MM.1S (cell line): Measurements from ENCODE around the gene KCNJ15.

Source experiments
- DNase-seq: peaks from one replicate; pipeline ENCODE4 v3.0.0-alpha.2; 2015
- H2AFZ ChIP-seq: fragments of 300-600 bp; sonication (generic); 2 replicates; pipeline ENCODE4 v1.6.0; 2016; ENCODE audit warnings: antibody characterized with exemption, low read length
- H3F3A ChIP-seq: fragments of 300-600 bp; sonication (generic); 2 replicates; pipeline ENCODE4 v1.6.1; 2016; ENCODE audit warnings: mild to moderate bottlenecking, antibody characterized with exemption, low read length, moderate library complexity, mixed read lengths; ENCODE audit not compliant: insufficient read depth
- H3K27ac ChIP-seq: fragments of 300-600 bp; sonication (generic); 2 replicates; pipeline ENCODE4 v1.5.1; 2016; ENCODE audit warnings: mild to moderate bottlenecking, low read length
- H3K27me3 ChIP-seq: fragments of 300-600 bp; sonication (generic); replicated peaks from 2 replicates; pipeline ENCODE4 v1.6.0; 2016; ENCODE audit warnings: low read length; ENCODE audit not compliant: insufficient read depth
- H3K36me3 ChIP-seq: fragments of 300-600 bp; sonication (generic); replicated peaks from 2 replicates; pipeline ENCODE4 v1.6.1; 2016; ENCODE audit warnings: mild to moderate bottlenecking, low read length, mixed read lengths; ENCODE audit not compliant: insufficient read depth
- H3K4me1 ChIP-seq: fragments of 300-600 bp; sonication (generic); 2 replicates; pipeline ENCODE4 v1.6.1; 2016; ENCODE audit warnings: low read length, mixed read lengths
- H3K4me2 ChIP-seq: fragments of 300-600 bp; sonication (generic); 2 replicates; pipeline ENCODE4 v1.6.0; 2016; ENCODE audit warnings: low read depth, low read length
- H3K4me3 ChIP-seq: fragments of 300-600 bp; sonication (generic); 2 replicates; pipeline ENCODE4 v1.5.1; 2016; ENCODE audit warnings: low read length, mixed read lengths
- H3K79me2 ChIP-seq: fragments of 300-600 bp; sonication (generic); 2 replicates; pipeline ENCODE4 v1.6.1; 2016; ENCODE audit warnings: mixed run types, low read length, mixed read lengths
- H3K9ac ChIP-seq: fragments of 300-600 bp; sonication (generic); 2 replicates; pipeline ENCODE4 v1.6.1; 2016; ENCODE audit warnings: low read length, mixed read lengths
- H3K9me2 ChIP-seq: fragments of 300-600 bp; sonication (generic); replicated peaks from 2 replicates; pipeline ENCODE4 v1.6.1; 2016; ENCODE audit warnings: mild to moderate bottlenecking, low read length, mixed read lengths; ENCODE audit not compliant: insufficient read depth
- H3K9me3 ChIP-seq: fragments of 300-600 bp; sonication (generic); replicated peaks from 2 replicates; pipeline ENCODE4 v1.6.1; 2016; ENCODE audit warnings: mild to moderate bottlenecking, low read length, mixed read lengths; ENCODE audit not compliant: insufficient read depth
- H4K20me1 ChIP-seq: fragments of 300-600 bp; sonication (generic); 2 replicates; pipeline ENCODE4 v1.6.1; 2016; ENCODE audit warnings: mild to moderate bottlenecking, low read length, moderate library complexity, mixed read lengths; ENCODE audit not compliant: insufficient read depth
- CTCF ChIP-seq: fragments of 300-600 bp; sonication (generic); IDR thresholded peaks from 2 replicates; pipeline ENCODE4 v1.5.1; 2016; ENCODE audit warnings: antibody characterized with exemption, low read length, mixed read lengths
- EZH2 ChIP-seq: fragments of 300-600 bp; sonication (generic); optimal IDR thresholded peaks from 2 replicates; pipeline ENCODE3; 2017; ENCODE audit warnings: low read depth, mild to moderate bottlenecking, antibody characterized with exemption, low read length, mixed read lengths
- EZH2phosphoT487 ChIP-seq: fragments of 300-600 bp; sonication (generic); IDR thresholded peaks from 2 replicates; pipeline ENCODE4 v1.6.1; 2018; ENCODE audit warnings: antibody characterized with exemption, low read length

Gene KCNJ15

GRCh38 chr21:38228115-38228514, 28.7 kb upstream of the KCNJ15 start:
- Histone ChIP-seq H3F3A (no peaks in the 10 kb centered on the region), H4K20me1 (no peaks in the 10 kb centered on the region), H3K4me3 (no peak overlapping the region), H3K27me3 (no peaks in the 10 kb centered on the region), H3K4me1 (no peaks in the 10 kb centered on the region), H3K27ac (no peak overlapping the region), H2AFZ (no peak overlapping the region), H3K79me2 (no peaks in the 10 kb centered on the region), H3K36me3 (no peaks in the 10 kb centered on the region), H3K9me2 (no peaks in the 10 kb centered on the region), H3K9ac (no peak overlapping the region), H3K4me2 (peak overlapping the region; percentile 1; the same call in 1 of the 2 replicates), H3K9me3 (0 out of 2 replicates have a peak, but pooled peaks cover 3% of the 10 kb centered on the region)
- no peak for TF ChIP-seq EZH2
- TF ChIP-seq CTCF, result no peak
- TF ChIP-seq EZH2phosphoT487, result no peak
- no peak for DNase-seq

DNA sequence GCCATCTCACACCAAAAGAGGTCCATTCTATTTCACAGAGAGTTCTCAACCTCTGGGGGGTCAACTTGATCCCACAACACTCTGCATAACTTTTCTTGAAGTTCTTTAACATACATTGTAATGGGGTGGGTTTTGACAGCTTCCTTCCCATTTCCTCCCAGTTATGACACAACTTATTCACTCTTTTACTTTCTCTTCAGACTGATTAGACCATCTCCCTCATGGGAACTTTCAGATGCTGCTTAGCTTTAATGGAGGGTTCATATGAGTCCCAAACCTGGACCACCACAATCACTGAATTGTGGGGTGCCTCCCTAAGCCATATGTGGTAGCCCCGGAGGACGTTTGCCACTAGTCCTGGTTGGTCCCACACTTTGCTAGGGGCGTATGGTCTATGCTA, 28.3 kb upstream of the KCNJ15 start:
- no peaks in the 10 kb centered on the region for H3K36me3 ChIP-seq
- no peaks in the 10 kb centered on the region for H3K27me3 ChIP-seq
- H3K9ac ChIP-seq, result no peak overlapping the region
- no peaks in the 10 kb centered on the region for H3K4me1 ChIP-seq
- no peaks in the 10 kb centered on the region for H3K79me2 ChIP-seq
- no peak for DNase-seq
- H2AFZ ChIP-seq, result no peak overlapping the region
- H3K9me3 ChIP-seq, result 0 out of 2 replicates have a peak, but pooled peaks cover 3% of the 10 kb centered on the region
- TF ChIP-seq CTCF (no peak), EZH2 (no peak), EZH2phosphoT487 (no peak)
- no peaks in the 10 kb centered on the region for H3F3A ChIP-seq
- H3K4me3 ChIP-seq, result no peak overlapping the region
- H4K20me1 ChIP-seq, result no peaks in the 10 kb centered on the region
- H3K9me2 ChIP-seq, result no peaks in the 10 kb centered on the region
- no peak overlapping the region for H3K27ac ChIP-seq
- H3K4me2 ChIP-seq, result peak overlapping the region; percentile 1; the same call in 1 of the 2 replicates

GRCh38 chr21:38229260-38229877, 27.4 kb upstream of the KCNJ15 start:
- no peaks in the 10 kb centered on the region for H3F3A ChIP-seq
- H4K20me1 ChIP-seq, result no peaks in the 10 kb centered on the region
- no peak overlapping the region for H3K9ac ChIP-seq
- H3K9me3 ChIP-seq, result 0 out of 2 replicates have a peak, but pooled peaks cover 3% of the 10 kb centered on the region
- no peaks in the 10 kb centered on the region for H3K36me3 ChIP-seq
- no peaks in the 10 kb centered on the region for H3K27me3 ChIP-seq
- no peak for TF ChIP-seq EZH2phosphoT487
- TF ChIP-seq CTCF, result no peak
- no peak for TF ChIP-seq EZH2
- H3K4me2 ChIP-seq, result no peak overlapping the region
- H2AFZ ChIP-seq, result no peak overlapping the region
- H3K79me2 ChIP-seq, result no peaks in the 10 kb centered on the region
- no peaks in the 10 kb centered on the region for H3K4me1 ChIP-seq
- no peak overlapping the region for H3K4me3 ChIP-seq
- no peak for DNase-seq
- H3K27ac ChIP-seq, result no peak overlapping the region
- H3K9me2 ChIP-seq, result no peaks in the 10 kb centered on the region
